PC-3 (cell line): Measurements from ENCODE around the gene GATA2. TPM values are rescaled to one million over a fixed set of nuclear protein-coding genes. Genes with fewer than 3 reads are reported as not detected.

Experiments
- ATAC-seq: fragments of 200-7000 bp; cut with Tn5 transposase; 2 replicates; pipeline ENCODE4 v1.9.1; 2020; ENCODE audit warnings: mild to moderate bottlenecking, moderate library complexity
- BruUV-seq: library from RNA; stranded (reverse); fragments of 400-500 nt; replicated peaks from 2 replicates; lab custom pipeline; 2021; lab: Mats Ljungman, UMichigan
- CTCF ChIA-PET: fragments of 300-600 bp; sonication (Branson Sonifier 250); formaldehyde crosslinking; loops from one replicate; lab custom pipeline; 2022; ENCODE audit warnings: antibody characterized with exemption; lab: Charles Lee
- POLR2A ChIA-PET: fragments of 300-600 bp; sonication (Branson Sonifier 250); formaldehyde crosslinking; loops from one replicate; lab custom pipeline; 2022; ENCODE audit warnings: antibody characterized with exemption; ENCODE audit not compliant: unreplicated experiment; lab: Charles Lee
- DNase-seq: peaks from one replicate; pipeline ENCODE4 v3.0.0-alpha.2; 2015
- H2AFZ ChIP-seq: fragments of 300-600 bp; sonication (generic); 2 replicates; pipeline ENCODE4 v1.6.0; 2016; ENCODE audit warnings: antibody characterized with exemption, low read length
- H3F3A ChIP-seq: fragments of 300-600 bp; sonication (generic); one replicate; pipeline ENCODE4 v1.6.0; 2017; ENCODE audit warnings: antibody characterized with exemption, low read length, control low read depth, mild to moderate bottlenecking; ENCODE audit not compliant: unreplicated experiment
- H3K27ac ChIP-seq: fragments of 300-600 bp; sonication (generic); 2 replicates; pipeline ENCODE4 v1.5.1; 2016; ENCODE audit warnings: mild to moderate bottlenecking, low read length
- H3K27me3 ChIP-seq: fragments of 300-600 bp; sonication (generic); 2 replicates; pipeline ENCODE4 v1.6.1; 2016; ENCODE audit warnings: low read length, mixed read lengths
- H3K36me3 ChIP-seq: fragments of 300-600 bp; sonication (generic); 2 replicates; pipeline ENCODE4 v1.6.1; 2016; ENCODE audit warnings: low read depth, mixed run types, low read length, mixed read lengths
- H3K4me1 ChIP-seq: fragments of 300-600 bp; sonication (generic); 2 replicates; pipeline ENCODE4 v1.5.1; 2016; ENCODE audit warnings: low read length; ENCODE audit not compliant: insufficient read depth
- H3K4me2 ChIP-seq: fragments of 300-600 bp; sonication (generic); 2 replicates; pipeline ENCODE4 v1.6.0; 2016; ENCODE audit warnings: low read length
- H3K4me3 ChIP-seq: fragments of 300-600 bp; sonication (generic); 2 replicates; pipeline ENCODE4 v1.5.1; 2016; ENCODE audit warnings: mild to moderate bottlenecking, low read length, mixed read lengths
- H3K79me2 ChIP-seq: fragments of 300-600 bp; sonication (generic); 2 replicates; pipeline ENCODE4 v1.6.1; 2017; ENCODE audit warnings: low read length, mixed read lengths
- H3K9ac ChIP-seq: fragments of 300-600 bp; sonication (generic); 2 replicates; pipeline ENCODE4 v1.6.0; 2016; ENCODE audit warnings: mild to moderate bottlenecking, low read length
- H3K9me2 ChIP-seq: fragments of 300-600 bp; sonication (generic); replicated peaks from 2 replicates; pipeline ENCODE4 v1.6.1; 2016; ENCODE audit warnings: mixed run types, low read length, mixed read lengths
- H3K9me3 ChIP-seq: fragments of 300-600 bp; sonication (generic); 2 replicates; pipeline ENCODE4 v1.6.1; 2016; ENCODE audit warnings: low read length, mixed read lengths
- H4K20me1 ChIP-seq: fragments of 300-600 bp; sonication (generic); 2 replicates; pipeline ENCODE4 v1.6.1; 2016; ENCODE audit warnings: low read length, mixed read lengths
- CTCF ChIP-seq: fragments of 300-600 bp; sonication (generic); conservative IDR thresholded peaks from 2 replicates; pipeline ENCODE4 v1.5.1; 2017; ENCODE audit warnings: antibody characterized with exemption, low read depth, mild to moderate bottlenecking, low read length
- EZH2 ChIP-seq: fragments of 300-600 bp; sonication (generic); IDR thresholded peaks from one replicate; pipeline ENCODE4 v1.6.1; 2017; ENCODE audit warnings: antibody characterized with exemption, mild to moderate bottlenecking, low read length; ENCODE audit not compliant: unreplicated experiment
- EZH2phosphoT487 ChIP-seq: fragments of 300-600 bp; sonication (generic); IDR thresholded peaks from 2 replicates; pipeline ENCODE4 v1.6.1; 2018; ENCODE audit warnings: mild to moderate bottlenecking, antibody characterized with exemption, low read length, borderline replicate concordance
- intact Hi-C: fragments of 100-400 bp; cut with micrococcal nuclease; formaldehyde crosslinking; loops from 2 replicates; pipeline ENCODE4 v1.9.0; 2023
- total RNA-seq: library from RNA; depleted of rRNA; stranded (reverse); fragments of >200 nt; gene quantifications from 2 replicates; pipeline ENCODE4 v1.2.3, GENCODE V29; 2014

GATA2 gene
- total RNA-seq, 1 experiment from 2014 or later, result 32.4 TPM

- Histone ChIP-seq H4K20me1 (no peaks in the 10 kb centered on the region), H3K9ac (no peak overlapping the region), H3K27me3 (no peaks in the 10 kb centered on the region), H3F3A (no peaks in the 10 kb centered on the region), H3K79me2 (no peaks in the 10 kb centered on the region), H3K27ac (no peak overlapping the region), H3K9me3 (no peaks in the 10 kb centered on the region), H2AFZ (no peak overlapping the region), H3K4me1 (no peaks in the 10 kb centered on the region), H3K4me3 (no peak overlapping the region), H3K4me2 (no peak overlapping the region), H3K9me2 (no peaks in the 10 kb centered on the region), H3K36me3 (no peaks in the 10 kb centered on the region)
- ChIA-PET CTCF (no interaction called here), POLR2A (no interaction called here)
- no TSS peak for BruUV-seq
- DNase-seq (no peak), ATAC-seq (no peak)
- TF ChIP-seq EZH2, result no peak
- TF ChIP-seq CTCF, result no peak
- TF ChIP-seq EZH2phosphoT487, result no peak
- intact Hi-C loops, result no loop called here
Measured at GRCh38 chr3:128468285-128468790, 24.7 kb downstream of the GATA2 start.

- POLR2A ChIA-PET, result no interaction called here
- H3K4me2 ChIP-seq, result no peak within 1 kb of the TSS
- intact Hi-C loops, result no loop called here
Measured at GRCh38 chr3:128466840-128467541, 26.0 kb downstream of the GATA2 start, which contains the start of gene DNAJB8. DNAJB8 (minus strand) TSS chr3:128466890; CDS start chr3:128463245, 3,645 bp downstream.

More at GRCh38 chr3:128466840-128467541, 26.0 kb downstream of the GATA2 start, which contains the start of gene DNAJB8:
- Histone ChIP-seq H3K27me3 (no peaks in the 10 kb centered on the region), H3K79me2 (no peaks in the 10 kb centered on the region), H3K4me1 (no peaks in the 10 kb centered on the region), H2AFZ (no peak within 1 kb of the TSS), H3K9ac (no peak within 1 kb of the TSS), H3K9me3 (no peaks in the 10 kb centered on the region), H4K20me1 (no peaks in the 10 kb centered on the region), H3K4me3 (no peak within 1 kb of the TSS), H3K36me3 (no peaks in the 10 kb centered on the region), H3K27ac (no peak within 1 kb of the TSS), H3K9me2 (no peaks in the 10 kb centered on the region), H3F3A (no peaks in the 10 kb centered on the region)
- no peak for ATAC-seq
- TF ChIP-seq EZH2phosphoT487 (no peak), EZH2 (no peak), CTCF (no peak)
- BruUV-seq, result no TSS peak
- CTCF ChIA-PET, result no interaction called here
- DNase-seq, result no peak
